GM21360 (cell line): ENCODE data around the gene FOXN3.

Experiments
- ATAC-seq: cut with Tn5 transposase; IDR thresholded peaks from one replicate; pipeline ENCODE4 v1.9.1; 2021; ENCODE audit warnings: mild to moderate bottlenecking, moderate library complexity; ENCODE audit not compliant: unreplicated experiment

Gene FOXN3

GRCh38 chr14:89340200-89341181 is 76.5 kb downstream of the FOXN3 start:
- no peak for ATAC-seq

DNA sequence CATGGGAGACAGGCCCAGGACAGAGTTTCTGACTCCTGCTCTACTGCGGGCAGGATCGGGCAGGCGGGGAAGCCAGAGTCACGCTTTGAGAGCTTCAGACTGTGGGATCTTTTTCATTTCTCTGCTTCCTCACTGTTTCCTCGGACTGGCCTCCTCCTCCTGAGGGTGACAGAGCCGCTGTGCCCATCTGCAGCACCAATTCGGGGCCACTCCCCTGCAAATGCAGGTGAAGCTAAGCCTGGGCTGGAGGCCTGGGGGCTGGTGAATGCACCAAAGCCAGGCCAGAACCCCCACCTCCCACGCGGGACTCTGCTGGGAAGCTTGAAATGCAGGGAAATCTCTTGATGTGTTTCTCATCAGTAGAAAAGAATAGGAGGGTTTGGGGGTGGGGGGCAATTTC is 77.5 kb downstream of the FOXN3 start:
- no peak for ATAC-seq

DNA sequence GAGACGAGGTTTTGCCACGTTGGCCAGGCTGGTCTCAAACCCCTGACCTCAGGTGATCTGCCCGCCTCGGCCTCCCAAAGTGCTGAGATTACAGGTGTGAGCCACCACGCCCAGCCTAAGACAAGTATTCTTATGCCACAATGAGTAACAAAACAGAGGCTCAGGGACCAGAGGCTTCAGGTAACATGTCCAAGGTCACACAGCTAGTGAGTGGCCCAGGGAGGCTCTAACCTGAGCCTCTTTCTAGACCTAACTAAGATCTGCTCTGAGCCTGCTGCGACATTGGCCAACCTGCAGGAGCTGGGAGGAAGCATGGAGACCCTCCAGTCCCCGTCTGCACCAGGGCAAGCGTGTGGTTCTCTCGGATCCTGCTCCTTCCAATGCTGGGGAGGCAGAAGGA is 77.9 kb downstream of the FOXN3 start:
- ATAC-seq, result no peak

DNA sequence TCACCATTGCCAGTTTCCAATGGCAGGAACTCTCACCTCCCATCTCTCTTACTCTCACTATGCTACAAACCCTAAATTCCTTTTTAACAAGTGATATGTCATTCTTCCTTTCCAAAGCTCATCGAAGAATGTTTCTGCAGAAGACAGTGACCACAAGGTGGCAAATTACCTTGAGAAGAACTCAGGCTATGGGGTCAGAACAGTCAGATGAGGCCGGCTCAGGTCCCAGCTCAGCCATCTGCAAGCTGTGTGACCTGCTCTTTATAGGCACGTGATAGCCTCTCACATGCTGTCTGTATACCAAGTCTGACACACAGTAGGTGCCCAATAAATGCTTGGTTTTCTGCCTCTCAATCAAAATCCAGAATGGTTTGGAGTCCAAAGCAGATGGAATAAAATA is 80.7 kb downstream of the FOXN3 start:
- ATAC-seq, result no peak

DNA sequence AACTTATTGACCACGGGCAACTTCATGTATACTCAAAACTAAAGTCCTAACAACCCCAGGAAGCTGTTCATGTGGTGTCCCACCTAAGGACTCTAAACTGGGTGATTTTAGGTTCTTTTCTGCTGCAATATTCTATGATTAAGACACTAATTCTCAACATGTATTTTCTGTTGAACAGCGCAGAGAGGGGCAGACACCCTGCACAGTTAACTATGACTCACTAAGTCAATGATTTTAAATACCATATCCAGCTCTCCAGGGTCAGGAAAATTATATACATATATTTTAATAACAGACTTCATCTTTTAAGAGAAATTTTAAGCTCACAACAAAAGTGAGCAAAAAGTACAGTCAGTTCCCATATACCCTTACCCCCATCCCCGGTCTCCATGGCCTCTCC is 85.0 kb downstream of the FOXN3 start:
- ATAC-seq, result no peak

DNA sequence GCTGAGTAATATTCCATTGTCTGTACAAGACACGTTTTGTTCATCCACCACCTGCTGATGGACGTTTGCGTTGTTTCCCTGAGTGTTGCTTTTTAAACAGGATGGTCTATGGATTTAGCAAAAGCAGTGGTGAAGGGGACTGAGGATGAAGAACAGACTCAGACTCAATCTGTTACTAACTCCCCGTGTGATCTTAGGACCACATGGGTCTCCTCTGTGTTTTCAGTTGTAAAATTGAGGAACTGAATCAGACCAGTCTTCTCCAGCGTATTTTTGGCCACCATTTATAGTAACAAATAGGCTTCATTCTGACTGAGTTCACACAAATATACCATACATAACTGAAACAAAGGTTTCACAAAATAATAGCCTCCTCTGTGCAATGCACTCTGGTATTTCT is 85.6 kb downstream of the FOXN3 start:
- peak; percentile 75 for ATAC-seq

GRCh38 chr14:89330236-89331002 is 86.6 kb downstream of the FOXN3 start:
- ATAC-seq, result no peak

DNA sequence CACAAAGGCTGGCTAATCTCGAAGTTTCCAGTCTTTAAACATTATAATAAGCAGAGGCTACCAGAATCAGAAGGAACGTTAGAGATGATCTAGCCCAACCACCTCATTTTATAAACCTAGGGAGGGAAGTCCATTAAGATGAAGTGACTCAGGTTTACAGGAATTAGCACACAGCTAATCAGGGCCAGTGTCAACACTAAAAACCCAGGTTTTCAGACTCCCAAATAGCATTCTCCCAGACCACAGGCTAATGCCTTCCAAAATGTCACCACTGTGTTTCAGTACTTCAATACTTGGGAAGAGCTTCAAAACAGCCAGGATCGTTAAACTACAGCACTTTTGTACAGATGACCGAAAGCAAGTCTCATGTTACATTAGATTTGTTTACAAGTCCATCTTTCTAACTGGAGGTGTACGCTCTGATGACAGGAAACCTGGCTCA is 89.2 kb downstream of the FOXN3 start:
- ATAC-seq, result no peak

DNA sequence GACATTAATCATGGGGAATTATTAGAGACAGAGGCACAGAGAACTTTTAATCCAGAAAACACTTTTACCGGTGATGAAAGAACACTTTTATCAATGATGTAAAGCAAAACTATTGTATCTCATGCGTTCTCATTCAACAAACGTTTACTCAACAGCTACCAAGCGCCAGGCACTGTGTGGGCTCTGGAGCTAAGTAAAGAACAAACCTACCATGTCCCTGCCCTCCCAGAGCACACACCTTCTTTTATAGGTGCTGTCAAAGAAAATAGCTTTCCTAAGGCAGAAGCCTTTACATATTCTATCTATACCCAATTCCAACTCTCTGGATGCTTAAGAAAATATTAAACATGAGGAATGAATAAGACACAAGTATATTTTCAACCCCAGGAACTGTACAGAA is 91.1 kb downstream of the FOXN3 start:
- no peak for ATAC-seq

GRCh38 chr14:89325299-89325883 is 91.6 kb downstream of the FOXN3 start:
- no peak for ATAC-seq

DNA sequence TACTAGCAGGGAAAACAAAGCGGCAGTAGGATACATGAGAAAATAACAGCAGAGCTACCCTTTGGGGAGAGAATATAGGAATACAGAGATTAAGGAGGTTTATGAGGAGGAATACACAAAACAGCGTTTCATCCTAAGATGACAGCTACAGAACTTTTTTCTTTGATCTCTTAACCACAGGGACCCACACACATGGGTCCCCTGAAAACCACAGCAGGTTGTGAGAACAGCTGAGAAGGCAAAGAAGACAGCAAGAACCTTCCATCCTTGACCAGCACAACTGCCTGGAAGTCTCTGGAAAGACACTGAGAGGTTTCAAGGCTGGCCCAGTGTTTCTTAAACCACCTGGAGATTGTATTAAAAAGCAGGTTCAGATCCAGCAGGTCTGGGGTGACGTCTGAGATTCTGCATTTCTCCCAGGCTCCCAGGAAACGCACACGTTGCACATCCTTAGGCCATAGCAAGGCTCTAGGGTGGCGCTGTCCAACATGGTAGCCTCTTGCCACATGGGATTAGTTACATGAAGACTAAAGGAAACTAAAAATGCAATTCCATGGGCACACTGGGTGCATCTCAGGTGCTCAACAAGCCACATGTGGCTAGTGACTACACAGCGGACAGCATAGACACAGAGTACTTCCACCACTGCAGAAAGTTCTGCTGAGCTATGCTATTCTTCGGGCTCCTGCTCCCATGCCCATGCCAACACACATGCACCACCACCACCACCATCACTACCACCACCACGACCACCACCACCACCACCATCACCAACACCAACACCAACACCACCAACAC is 92.3 kb downstream of the FOXN3 start:
- ATAC-seq, result peak; percentile 75

DNA sequence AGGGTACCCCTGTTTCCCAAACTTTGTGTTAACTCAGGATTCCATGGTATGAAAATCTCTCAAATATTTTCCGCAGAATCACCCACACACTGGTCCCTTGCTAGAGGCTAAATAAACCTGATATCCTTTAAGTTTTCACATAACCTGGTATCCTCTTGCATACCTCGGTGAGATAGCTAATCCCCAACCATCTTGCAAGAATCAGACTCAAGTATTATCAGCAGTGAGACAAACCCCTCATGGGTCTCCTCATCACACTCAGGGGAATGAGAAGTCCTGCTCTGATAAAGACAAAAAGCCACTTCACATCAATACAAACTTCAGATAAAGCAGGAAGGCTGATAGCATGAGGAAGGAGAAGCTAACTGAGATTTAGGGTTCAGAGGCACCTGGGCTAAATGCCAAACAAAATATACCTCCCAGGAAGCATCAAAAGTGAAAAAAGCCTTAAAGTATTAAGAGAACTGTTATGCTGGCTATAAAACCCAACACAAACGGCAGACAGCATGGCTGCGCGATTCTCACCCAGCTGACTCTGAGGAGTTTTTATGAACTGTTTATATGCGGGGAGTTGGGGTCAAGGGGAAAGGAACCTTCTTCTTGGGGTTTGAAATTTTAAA is 96.5 kb downstream of the FOXN3 start:
- ATAC-seq, result no peak

- ATAC-seq, result no peak
Measured at GRCh38 chr14:89319687-89320086, 97.3 kb downstream of the FOXN3 start.

GRCh38 chr14:89317051-89317691 is 99.9 kb downstream of the FOXN3 start:
- ATAC-seq, result peak; percentile 76

DNA sequence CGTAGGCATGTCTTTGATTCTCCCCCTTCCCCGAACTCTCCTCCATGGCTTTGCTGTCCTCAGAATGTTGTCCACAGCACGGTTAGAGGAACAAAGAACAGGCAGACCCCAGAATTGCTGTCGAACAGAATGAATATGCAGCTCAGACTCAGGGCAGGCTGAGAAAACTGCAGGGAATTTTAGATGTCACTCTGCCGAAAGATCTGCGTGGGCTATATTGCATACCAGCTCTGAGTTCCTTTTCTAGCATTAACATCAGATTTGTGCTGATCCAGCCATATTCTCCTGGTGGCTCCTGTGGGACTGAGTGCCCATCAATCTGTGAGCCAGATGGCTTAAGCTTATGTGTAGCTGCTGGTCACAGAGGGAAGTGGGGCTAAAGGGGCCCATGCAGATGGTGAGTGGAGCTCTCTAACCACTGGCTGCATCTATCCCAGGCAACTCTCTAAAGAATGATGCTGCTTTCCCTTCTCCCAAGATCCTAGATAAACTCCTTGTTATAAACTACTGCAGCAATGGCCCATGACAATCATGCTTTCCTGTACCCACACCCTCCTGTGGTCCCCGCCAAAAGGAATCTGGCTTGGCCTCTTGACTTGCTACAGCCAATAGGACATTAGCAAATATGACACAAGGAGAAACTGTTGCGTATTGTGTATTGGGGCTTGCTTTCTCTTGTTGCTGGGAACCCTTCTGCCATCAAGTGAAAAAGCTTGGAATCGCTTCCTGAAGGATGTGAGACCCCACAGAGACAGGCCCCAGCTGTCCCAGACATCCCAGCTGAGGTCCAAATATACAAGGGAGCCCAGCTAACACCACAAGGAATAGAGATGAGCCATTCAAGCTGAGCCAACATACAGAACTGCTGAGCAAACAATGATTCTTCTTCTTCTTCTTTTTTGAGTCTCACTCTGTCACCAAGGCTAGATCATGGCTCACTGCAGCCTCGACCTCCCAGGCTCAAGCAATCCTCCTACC is 101.3 kb downstream of the FOXN3 start:
- ATAC-seq, result no peak

- ATAC-seq, result no peak
Measured at GRCh38 chr14:89314274-89314673, 102.8 kb downstream of the FOXN3 start.

GRCh38 chr14:89312932-89313331 is 104.1 kb downstream of the FOXN3 start:
- no peak for ATAC-seq

- ATAC-seq, result no peak
Measured at GRCh38 chr14:89310211-89310610, 106.8 kb downstream of the FOXN3 start.
